GM12878 (cell line): ENCODE data around the gene CLCNKA. TPM values are rescaled to one million over a fixed set of nuclear protein-coding genes. Genes with fewer than 3 reads are reported as not detected.

Experiments
- ATF2 ChIP-seq: IDR thresholded peaks from 2 replicates; pipeline ENCODE4 v1.6.1; 2012; ENCODE audit warnings: low read length, inconsistent platforms
- CBX3 ChIP-seq: fragments of 200-600 bp; sonication (generic); IDR thresholded peaks from 2 replicates; pipeline ENCODE4 v1.6.1; 2016; ENCODE audit warnings: low read depth, borderline replicate concordance
- CREB1 ChIP-seq: IDR thresholded peaks from 2 replicates; pipeline ENCODE4 v1.6.1; 2012; ENCODE audit warnings: low read depth, mild to moderate bottlenecking, inconsistent platforms
- E2F4 ChIP-seq: IDR thresholded peaks from 2 replicates; pipeline ENCODE4 v1.6.1; 2012; ENCODE audit warnings: low read depth, low read length, improper control_type of control experiment
- EED ChIP-seq: sonication (generic); IDR thresholded peaks from 2 replicates; pipeline ENCODE4 v1.6.1; 2016; ENCODE audit warnings: antibody characterized with exemption, low read depth
- ELK1 ChIP-seq: IDR thresholded peaks from 2 replicates; pipeline ENCODE4 v1.6.1; 2012; ENCODE audit warnings: low read depth, low read length, improper control_type of control experiment
- GATAD2B ChIP-seq: fragments of 450-650 bp; conservative IDR thresholded peaks from 2 replicates; pipeline ENCODE4 v1.6.1; 2017; ENCODE audit warnings: low read depth, mild to moderate bottlenecking, moderate library complexity
- HCFC1 ChIP-seq: fragments of 150-350 bp; IDR thresholded peaks from 2 replicates; pipeline ENCODE4 v1.6.1; 2014; ENCODE audit warnings: low read length
- HDAC2 ChIP-seq: fragments of 200-600 bp; sonication (generic); IDR thresholded peaks from 2 replicates; pipeline ENCODE4 v1.6.1; 2017
- IRF5 ChIP-seq: fragments of 450-650 bp; IDR thresholded peaks from 2 replicates; pipeline ENCODE4 v1.6.1; 2017; ENCODE audit warnings: borderline replicate concordance
- KAT2A ChIP-seq: conservative IDR thresholded peaks from 2 replicates; pipeline ENCODE4 v1.6.1; 2011; ENCODE audit warnings: low read depth, low read length; ENCODE audit not compliant: control insufficient read depth
- KLF5 ChIP-seq: fragments of 450-650 bp; IDR thresholded peaks from 2 replicates; pipeline ENCODE4 v1.6.1; 2014; ENCODE audit warnings: mild to moderate bottlenecking; ENCODE audit not compliant: partially characterized antibody
- PKNOX1 ChIP-seq: fragments of 450-650 bp; IDR thresholded peaks from 2 replicates; pipeline ENCODE4 v1.6.1; 2016; ENCODE audit warnings: mild to moderate bottlenecking
- RCOR1 ChIP-seq: conservative IDR thresholded peaks from 2 replicates; pipeline ENCODE4 v1.6.1; 2012; ENCODE audit warnings: low read depth, low read length, improper control_type of control experiment
- RELB ChIP-seq: fragments of 450-650 bp; IDR thresholded peaks from 2 replicates; pipeline ENCODE4 v1.6.1; 2017; ENCODE audit warnings: low read depth, mild to moderate bottlenecking, moderate library complexity
- SIN3A ChIP-seq: IDR thresholded peaks from 2 replicates; pipeline ENCODE4 v1.6.1; 2012; ENCODE audit warnings: low read depth, low read length, improper control_type of control experiment
- SMC3 ChIP-seq: IDR thresholded peaks from 2 replicates; pipeline ENCODE4 v1.6.1; 2011; ENCODE audit warnings: low read length, improper control_type of control experiment, borderline replicate concordance
- SUZ12 ChIP-seq: fragments of 200-600 bp; sonication (generic); IDR thresholded peaks from one replicate; pipeline ENCODE4 v1.6.1; 2018; ENCODE audit warnings: antibody characterized with exemption, mild to moderate bottlenecking; ENCODE audit not compliant: unreplicated experiment
- TARDBP ChIP-seq: IDR thresholded peaks from 2 replicates; pipeline ENCODE4 v1.6.1; 2016; ENCODE audit warnings: borderline replicate concordance
- TCF12 ChIP-seq: IDR thresholded peaks from 2 replicates; pipeline ENCODE4 v1.6.1; 2011; ENCODE audit warnings: low read depth, mild to moderate bottlenecking, low read length
- TCF7 ChIP-seq: IDR thresholded peaks from 2 replicates; pipeline ENCODE4 v1.6.1; 2014; ENCODE audit warnings: antibody characterized with exemption, borderline replicate concordance
- YY1 ChIP-seq: IDR thresholded peaks from 2 replicates; pipeline ENCODE4 v1.6.1; 2011; ENCODE audit warnings: low read depth, mild to moderate bottlenecking, low read length
- ZBTB33 ChIP-seq: fragments of 450-650 bp; IDR thresholded peaks from 2 replicates; pipeline ENCODE4 v1.6.1; 2017; ENCODE audit warnings: mild to moderate bottlenecking
- polyA plus RNA-seq, 11 experiments: library from polyadenylated mRNA; depleted of rRNA in 4 of 11; unstranded in 6 of 11; stranded (reverse) in 5 of 11; fragments of >200 nt; fragmentation: Nextera tagmentation in 4 of 11; fragmentation: Illumina TruSeq in 1 of 11; extraction: Ambion mirVana in 4 of 11; extraction: Trizol in 1 of 11; gene quantifications; 1 replicate in 1 of 11; 2 replicates in 10 of 11; pipeline versions ENCODE4 v1.2.1 to v1.2.3, GENCODE V29; 2011 to 2016; ENCODE audit warnings: inconsistent platforms in 2 of 11, missing spikeins in 2 of 11, low read depth in 1 of 11
- total RNA-seq, 4 experiments: library from RNA; depleted of rRNA in 3 of 4; stranded (reverse); fragments of >200 nt in 3 of 4; fragmentation: Illumina TruSeq in 1 of 4; extraction: Trizol in 1 of 4; gene quantifications; 2 replicates each; pipeline versions ENCODE4 v1.2.1 to v1.2.3, GENCODE V29; 2013 to 2021

CLCNKA gene
- total and polyA plus RNA-seq, 10 of the 15 experiments (the other 5 are each of a cell fraction or from before 2014, with no cell fraction given), result 0.02 to 0.15 (median 0.08) TPM; not detected in 6

- no peak for TF ChIP-seq IRF5
- TF ChIP-seq SMC3, result no peak
- peak; percentile 82 for TF ChIP-seq EED
- TF ChIP-seq CREB1, result peak; percentile 32; the same call in 1 of the 2 replicates
- TF ChIP-seq E2F4, result no peak
- peak; percentile 80 for TF ChIP-seq PKNOX1
- no peak for TF ChIP-seq TCF12
- TF ChIP-seq CBX3, result no peak
- TF ChIP-seq KAT2A, result no peak
- TF ChIP-seq YY1, result no peak
- no peak for TF ChIP-seq SUZ12
- no peak for TF ChIP-seq HDAC2
- TF ChIP-seq KLF5, result no peak
- TF ChIP-seq GATAD2B, result no peak
- TF ChIP-seq SIN3A, result no peak
- TF ChIP-seq RCOR1, result no peak
- no peak for TF ChIP-seq TCF7
- TF ChIP-seq ELK1, result no peak
- TF ChIP-seq ZBTB33, result no peak
- no peak for TF ChIP-seq HCFC1
- TF ChIP-seq ATF2, result peak; percentile 55; the same call in 1 of the 2 replicates
- peak; percentile 66; the same call in 1 of the 2 replicates for TF ChIP-seq RELB
- TF ChIP-seq TARDBP, result no peak
These were observed 47.0 kb upstream of the CLCNKA start (continued) for GRCh38 chr1:15974855-15975254.
